Measurements from ENCODE around the gene DNAAF1.

The DNAAF1 gene

DNA sequence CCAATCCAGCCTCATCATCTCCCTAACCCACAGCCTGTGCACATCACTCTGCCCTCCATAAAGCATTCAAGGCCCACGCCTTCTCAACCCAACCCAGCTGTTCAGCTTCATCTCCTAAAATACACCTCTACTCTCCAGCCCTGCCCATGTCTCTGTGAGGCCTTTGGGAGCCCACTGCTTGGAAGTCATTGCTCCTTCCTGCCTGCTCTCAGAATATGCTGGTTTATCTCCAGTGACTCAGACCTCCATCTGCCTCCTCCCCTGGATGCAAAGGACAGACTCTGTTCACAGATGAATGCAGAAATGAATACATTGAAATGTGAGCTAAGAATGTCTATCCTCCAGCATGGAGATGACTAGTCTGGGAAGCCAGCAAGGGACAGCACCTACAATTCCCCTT is 75.7 kb downstream of the DNAAF1 start:
- no peak overlapping the region for H3K4me3 ChIP-seq (ENCODE audit: low read depth, low read length)
- TF ChIP-seq, protein P1, sequence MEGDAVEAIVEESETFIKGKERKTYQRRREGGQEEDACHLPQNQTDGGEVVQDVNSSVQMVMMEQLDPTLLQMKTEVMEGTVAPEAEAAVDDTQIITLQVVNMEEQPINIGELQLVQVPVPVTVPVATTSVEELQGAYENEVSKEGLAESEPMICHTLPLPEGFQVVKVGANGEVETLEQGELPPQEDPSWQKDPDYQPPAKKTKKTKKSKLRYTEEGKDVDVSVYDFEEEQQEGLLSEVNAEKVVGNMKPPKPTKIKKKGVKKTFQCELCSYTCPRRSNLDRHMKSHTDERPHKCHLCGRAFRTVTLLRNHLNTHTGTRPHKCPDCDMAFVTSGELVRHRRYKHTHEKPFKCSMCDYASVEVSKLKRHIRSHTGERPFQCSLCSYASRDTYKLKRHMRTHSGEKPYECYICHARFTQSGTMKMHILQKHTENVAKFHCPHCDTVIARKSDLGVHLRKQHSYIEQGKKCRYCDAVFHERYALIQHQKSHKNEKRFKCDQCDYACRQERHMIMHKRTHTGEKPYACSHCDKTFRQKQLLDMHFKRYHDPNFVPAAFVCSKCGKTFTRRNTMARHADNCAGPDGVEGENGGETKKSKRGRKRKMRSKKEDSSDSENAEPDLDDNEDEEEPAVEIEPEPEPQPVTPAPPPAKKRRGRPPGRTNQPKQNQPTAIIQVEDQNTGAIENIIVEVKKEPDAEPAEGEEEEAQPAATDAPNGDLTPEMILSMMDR (IDR thresholded peaks at IDR 0.05; ENCODE audit: borderline replicate concordance, insufficient read depth, low read depth, low read length) = no peak

DNA sequence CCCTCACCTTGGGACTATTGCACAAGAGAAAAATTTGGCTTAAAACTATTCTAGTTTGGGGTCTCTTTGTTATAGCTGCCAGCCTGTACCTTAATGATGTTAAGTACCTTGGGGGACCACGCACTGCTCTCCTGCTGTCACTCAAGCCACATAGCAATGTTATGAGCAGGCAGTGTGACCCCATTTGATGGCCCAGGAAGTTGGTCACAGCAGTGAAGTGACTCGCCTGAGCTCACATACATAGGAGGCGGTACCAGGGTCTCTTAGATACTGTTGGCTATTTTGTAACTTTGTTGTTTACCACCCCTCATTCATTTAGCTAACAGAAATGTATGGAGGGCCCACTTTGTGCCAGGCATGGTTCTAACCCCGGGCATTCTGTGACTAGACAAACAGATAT is 78.3 kb downstream of the DNAAF1 start:
- TF ChIP-seq, protein P1 (IDR thresholded peaks at IDR 0.05; ENCODE audit: borderline replicate concordance, insufficient read depth, low read depth, low read length) = no peak
- H3K4me3 ChIP-seq (ENCODE audit: low read depth, low read length) = no peak overlapping the region

DNA sequence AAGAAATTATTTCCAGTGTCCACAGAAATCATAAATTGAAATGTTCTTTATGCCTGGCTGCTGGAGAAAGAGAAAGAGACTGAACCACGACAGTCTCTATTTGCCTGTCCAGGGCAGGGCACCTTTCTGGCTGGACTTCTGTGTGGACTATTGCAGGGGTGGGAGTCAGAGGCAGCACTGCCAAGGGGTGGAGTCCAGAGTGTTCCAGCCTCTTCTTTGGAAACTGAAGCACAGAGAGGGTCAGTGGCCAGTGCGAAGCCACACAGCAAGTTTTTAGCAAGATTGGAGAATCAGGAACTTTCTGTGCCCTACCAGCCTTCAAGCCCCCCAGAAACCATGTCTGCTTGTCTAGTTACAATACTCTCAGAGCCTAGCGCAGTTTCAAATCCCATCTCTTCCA is 79.4 kb downstream of the DNAAF1 start:
- no peak overlapping the region for H3K4me3 ChIP-seq (ENCODE audit: low read depth, low read length)
- TF ChIP-seq, protein P1 (IDR thresholded peaks at IDR 0.05; ENCODE audit: borderline replicate concordance, insufficient read depth, low read depth, low read length) = no peak

DNA sequence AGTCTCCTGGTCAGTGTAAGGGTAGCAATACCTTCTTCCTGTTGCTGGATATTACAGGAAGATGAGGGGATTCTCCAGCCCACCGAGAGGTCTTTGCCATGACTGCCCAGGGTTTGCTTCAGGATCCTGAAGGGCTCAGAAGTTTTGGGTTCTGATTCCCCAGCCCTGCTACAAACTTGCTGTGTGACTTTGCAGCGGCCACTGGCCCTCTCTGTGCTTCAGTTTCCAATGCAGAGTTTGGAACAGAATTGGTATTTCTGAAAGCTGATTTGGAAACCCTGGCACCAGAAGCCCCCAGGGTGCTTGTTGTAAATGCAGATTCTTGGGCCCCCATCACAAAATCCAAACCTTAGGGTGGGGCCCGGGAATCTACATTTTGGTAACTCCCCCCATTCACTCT is 80.0 kb downstream of the DNAAF1 start:
- TF ChIP-seq, protein P1 (IDR thresholded peaks at IDR 0.05; ENCODE audit: borderline replicate concordance, insufficient read depth, low read depth, low read length) = no peak
- H3K4me3 ChIP-seq (ENCODE audit: low read depth, low read length) = no peak overlapping the region

DNA sequence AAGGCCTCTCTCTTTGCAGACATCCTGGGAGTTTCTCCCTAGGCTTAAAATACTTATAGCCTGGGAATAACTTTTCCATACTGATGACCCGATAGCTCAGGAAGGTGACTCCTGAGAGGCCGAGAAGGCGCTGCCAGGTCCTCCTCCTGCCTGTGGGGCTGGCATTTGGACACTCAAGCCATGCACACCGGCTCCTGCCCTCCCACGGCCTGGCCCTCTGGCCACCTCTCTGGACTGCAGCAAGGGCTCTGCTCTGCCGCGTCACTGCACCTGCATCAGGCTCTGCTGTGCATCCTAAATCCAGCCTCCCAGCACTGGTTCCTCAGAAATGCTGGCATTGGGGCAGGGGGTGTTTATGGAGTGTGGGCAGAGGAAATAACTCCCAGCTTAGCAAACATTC is 80.5 kb downstream of the DNAAF1 start:
- TF ChIP-seq, protein P1 (IDR thresholded peaks at IDR 0.05; ENCODE audit: borderline replicate concordance, insufficient read depth, low read depth, low read length) = no peak
- no peak overlapping the region for H3K4me3 ChIP-seq (ENCODE audit: low read depth, low read length)

DNA sequence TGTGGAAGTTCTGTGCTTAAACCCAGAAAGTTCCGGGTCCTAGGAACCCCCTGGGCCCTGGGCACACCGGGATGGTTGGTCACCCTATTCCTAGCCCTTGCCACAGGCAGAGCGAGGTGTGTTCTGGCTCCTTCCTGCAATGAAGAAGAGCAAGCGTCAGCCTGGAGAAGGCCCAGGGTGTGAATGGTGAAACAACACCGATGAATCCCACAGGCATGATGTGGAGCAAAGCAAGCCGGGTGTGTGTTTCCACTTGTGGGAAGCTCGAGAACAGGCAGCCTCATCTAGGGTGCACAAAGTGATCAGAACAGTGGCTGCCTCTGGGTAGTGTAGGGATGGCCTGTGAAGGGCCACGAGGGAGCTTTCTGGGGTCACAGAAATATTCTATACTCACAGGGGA is 80.9 kb downstream of the DNAAF1 start:
- TF ChIP-seq, protein P1 (IDR thresholded peaks at IDR 0.05; ENCODE audit: borderline replicate concordance, insufficient read depth, low read depth, low read length) = no peak
- no peak overlapping the region for H3K4me3 ChIP-seq (ENCODE audit: low read depth, low read length)

Measured in GM12875 (cell line).